GM12878 (cell line): Measurements from ENCODE around the gene SNX2. TPM values are rescaled to one million over a fixed set of nuclear protein-coding genes. Genes with fewer than 3 reads are reported as not detected.

Experiments used
- ATAC-seq: fragments of 200-7000 bp; cut with Tn5 transposase; 3 replicates; pipeline ENCODE4 v1.9.1; 2020; ENCODE audit warnings: mild to moderate bottlenecking, moderate library complexity
- BruUV-seq: library from RNA; stranded (reverse); fragments of 400-500 nt; replicated peaks from 2 replicates; lab custom pipeline; 2021; lab: Mats Ljungman, UMichigan
- CTCF ChIA-PET: fragments of 300-600 bp; sonication (Branson Sonifier 250); formaldehyde crosslinking; extraction: SDS; loops from one replicate; lab custom pipeline; 2021; ENCODE audit warnings: inconsistent platforms; lab: Yijun Ruan, JAX
- POLR2A ChIA-PET: fragments of 350-600 bp; formaldehyde crosslinking; extraction: SDS; loops from one replicate; lab custom pipeline; 2021; ENCODE audit warnings: inconsistent platforms; lab: Charles Lee
- RAD21 ChIA-PET: fragments of 300-600 bp; sonication (Branson Sonifier 250); formaldehyde crosslinking; loops from one replicate; lab custom pipeline; 2023; ENCODE audit warnings: antibody characterized with exemption; ENCODE audit not compliant: unreplicated experiment; lab: Charles Lee
- SMC1A ChIA-PET: fragments of 300-600 bp; sonication (Branson Sonifier 250); formaldehyde crosslinking; loops from one replicate; lab custom pipeline; 2023; ENCODE audit not compliant: unreplicated experiment, uncharacterized antibody; lab: Charles Lee
- DNase-seq: peaks from one replicate; pipeline ENCODE4 v3.0.0-alpha.2; 2011; ENCODE audit warnings: low read depth, low spot score
- FAIRE-seq: peaks from 3 replicates; lab custom pipeline; 2011; peaks lifted over from hg19 to GRCh38; lab: Jason Lieb, UNC
- H2AFZ ChIP-seq: 2 replicates; pipeline ENCODE4 v1.6.0; 2011; ENCODE audit warnings: low read depth, low read length, control low read depth; ENCODE audit not compliant: control insufficient read depth
- H3K27ac ChIP-seq: 2 replicates; pipeline ENCODE4 v1.5.1; 2011; ENCODE audit warnings: control low read depth; ENCODE audit not compliant: control insufficient read depth, insufficient read depth
- H3K27me3 ChIP-seq, 2 experiments: replicated peaks in 1 of 2; 2 replicates each; pipeline versions ENCODE4 v1.6.0 to v1.6.1; 2011; ENCODE audit warnings: low read length in 1 of 2; ENCODE audit not compliant: control insufficient read depth in 2 of 2, insufficient read depth in 2 of 2
- H3K36me3 ChIP-seq, 2 experiments: 2 replicates each; pipeline ENCODE4 v1.5.1; 2011; ENCODE audit warnings: low read length in 1 of 2; ENCODE audit not compliant: control insufficient read depth in 2 of 2, insufficient read depth in 2 of 2
- H3K4me1 ChIP-seq: 2 replicates; pipeline ENCODE4 v1.6.1; 2011; ENCODE audit warnings: mild to moderate bottlenecking, low read length, moderate library complexity, mixed read lengths; ENCODE audit not compliant: control insufficient read depth, insufficient read depth
- H3K4me2 ChIP-seq: 2 replicates; pipeline ENCODE4 v1.6.0; 2011; ENCODE audit warnings: control low read depth; ENCODE audit not compliant: control insufficient read depth, insufficient read depth
- H3K4me3 ChIP-seq: fragments of 200-600 bp; sonication (generic); 2 replicates; pipeline ENCODE4 v1.5.1; 2016
- H3K79me2 ChIP-seq: 2 replicates; pipeline ENCODE4 v1.6.0; 2011; ENCODE audit warnings: low read length; ENCODE audit not compliant: control insufficient read depth, insufficient read depth
- H3K9ac ChIP-seq: 2 replicates; pipeline ENCODE4 v1.8.0; 2011; ENCODE audit warnings: low read length, control low read depth, mixed read lengths; ENCODE audit not compliant: control insufficient read depth, insufficient read depth
- H3K9me3 ChIP-seq: replicated peaks from 3 replicates; pipeline ENCODE4 v1.5.1; 2011; ENCODE audit warnings: mild to moderate bottlenecking, low read length; ENCODE audit not compliant: control insufficient read depth, insufficient read depth
- H4K20me1 ChIP-seq: 2 replicates; pipeline ENCODE4 v1.6.0; 2011; ENCODE audit not compliant: control insufficient read depth, insufficient read depth
- ASH2L ChIP-seq: fragments of 300-600, 200-600 bp; sonication (generic); IDR thresholded peaks from 2 replicates; pipeline ENCODE4 v1.6.1; 2017; ENCODE audit warnings: low read depth, mild to moderate bottlenecking, borderline replicate concordance
- ATF3 ChIP-seq: IDR thresholded peaks from 2 replicates; pipeline ENCODE4 v1.6.1; 2011; ENCODE audit warnings: low read depth, mild to moderate bottlenecking, low read length, moderate library complexity, borderline replicate concordance; ENCODE audit errors: extremely low read depth
- BCL11A ChIP-seq: IDR thresholded peaks from 2 replicates; pipeline ENCODE4 v1.6.1; 2011; ENCODE audit warnings: low read depth, low read length
- CBFB ChIP-seq: IDR thresholded peaks from 2 replicates; pipeline ENCODE4 v1.6.1; 2016; ENCODE audit warnings: antibody characterized with exemption, low read depth
- CREM ChIP-seq: IDR thresholded peaks from 2 replicates; pipeline ENCODE4 v1.6.1; 2014; ENCODE audit warnings: antibody characterized with exemption, low read depth
- HDGF ChIP-seq: fragments of 450-650 bp; IDR thresholded peaks from 2 replicates; pipeline ENCODE4 v1.6.1; 2016; ENCODE audit warnings: antibody characterized with exemption
- NFYA ChIP-seq: IDR thresholded peaks from 2 replicates; pipeline ENCODE4 v1.6.1; 2011; ENCODE audit warnings: low read depth, mild to moderate bottlenecking, low read length, improper control_type of control experiment, borderline replicate concordance
- NKRF ChIP-seq: fragments of 450-650 bp; conservative IDR thresholded peaks from 2 replicates; pipeline ENCODE4 v1.6.1; 2017; ENCODE audit warnings: mild to moderate bottlenecking, moderate library complexity
- NR2F1 ChIP-seq: fragments of 450-650 bp; conservative IDR thresholded peaks from 2 replicates; pipeline ENCODE4 v1.6.1; 2017; ENCODE audit warnings: mild to moderate bottlenecking
- PKNOX1 ChIP-seq: fragments of 450-650 bp; IDR thresholded peaks from 2 replicates; pipeline ENCODE4 v1.6.1; 2016; ENCODE audit warnings: mild to moderate bottlenecking
- RELA ChIP-seq: fragments of 450-650 bp; IDR thresholded peaks from 2 replicates; pipeline ENCODE4 v1.8.0; 2014; ENCODE audit warnings: borderline replicate concordance; ENCODE audit not compliant: partially characterized antibody
- RUNX3 ChIP-seq: IDR thresholded peaks from 2 replicates; pipeline ENCODE4 v1.6.1; 2012; ENCODE audit warnings: low read length, inconsistent platforms
- SREBF2 ChIP-seq: IDR thresholded peaks from 2 replicates; pipeline ENCODE4 v1.6.1; 2012; ENCODE audit warnings: mild to moderate bottlenecking, low read length
- USF1 ChIP-seq: IDR thresholded peaks from 2 replicates; pipeline ENCODE4 v1.6.1; 2011; ENCODE audit warnings: borderline replicate concordance, low read depth, mild to moderate bottlenecking, moderate library complexity, mixed read lengths, low read length; ENCODE audit not compliant: insufficient read depth; ENCODE audit errors: extremely low read length
- ZNF274 ChIP-seq: IDR thresholded peaks from one replicate; pipeline ENCODE4 v1.8.0; 2011; ENCODE audit not compliant: insufficient read length, insufficient read depth
- ZNF622 ChIP-seq: fragments of 450-650 bp; IDR thresholded peaks from 2 replicates; pipeline ENCODE4 v1.6.1; 2017; ENCODE audit warnings: mild to moderate bottlenecking, inconsistent platforms
- WGBS: methylation state at CpG from one replicate; pipeline ENCODE4 v1.1.6; 2016; ENCODE audit warnings: low lambda C conversion rate; ENCODE audit not compliant: insufficient replicate concordance, insufficient coverage; ENCODE audit errors: missing lambda C conversion rate; 5-methylcytosine and 5-hydroxymethylcytosine counted together
- in situ Hi-C: fragments of 300-500 bp; cut with MboI; formaldehyde crosslinking; loops from 9 replicates; pipeline ENCODE4 v1.14.3; 2018; ENCODE audit warnings: mixed read lengths
- intact Hi-C: fragments of 100-400 bp; cut with micrococcal nuclease; formaldehyde crosslinking; loops from one replicate; pipeline ENCODE4 v1.14.2; 2022; ENCODE audit not compliant: unreplicated experiment
- polyA plus RNA-seq, 11 experiments: library from polyadenylated mRNA; depleted of rRNA in 4 of 11; unstranded in 6 of 11; stranded (reverse) in 5 of 11; fragments of >200 nt; fragmentation: Nextera tagmentation in 4 of 11; fragmentation: Illumina TruSeq in 1 of 11; extraction: Ambion mirVana in 4 of 11; extraction: Trizol in 1 of 11; gene quantifications; 1 replicate in 1 of 11; 2 replicates in 10 of 11; pipeline versions ENCODE4 v1.2.1 to v1.2.3, GENCODE V29; 2011 to 2016; ENCODE audit warnings: inconsistent platforms in 2 of 11, missing spikeins in 2 of 11, low read depth in 1 of 11
- total RNA-seq, 4 experiments: library from RNA; depleted of rRNA in 3 of 4; stranded (reverse); fragments of >200 nt in 3 of 4; fragmentation: Illumina TruSeq in 1 of 4; extraction: Trizol in 1 of 4; gene quantifications; 2 replicates each; pipeline versions ENCODE4 v1.2.1 to v1.2.3, GENCODE V29; 2013 to 2021

The SNX2 gene
- total and polyA plus RNA-seq, 10 of the 15 experiments (the other 5 are each of a cell fraction or from before 2014, with no cell fraction given) = 46.3 to 84.3 (median 63.0) TPM

GRCh38 chr5:122759241-122760070, 15.4 kb upstream of the SNX2 start:
- WGBS = 72% methylated on average over 9 of the region's 9 CpGs
- SMC1A ChIA-PET = interaction anchor here (1.5 kb wide), 1 partner anchor 13 kb away, joined by 4 read pairs; no protein-coding TSS in a partner anchor
- no peak overlapping the region for H2AFZ ChIP-seq

More at GRCh38 chr5:122759241-122760070, 15.4 kb upstream of the SNX2 start:
- no peaks in the 10 kb centered on the region for H3K79me2 ChIP-seq
- no peak for ATAC-seq
- BruUV-seq = no TSS peak
- no peaks in the 10 kb centered on the region for H3K36me3 ChIP-seq
- no peak overlapping the region for H3K9ac ChIP-seq
- no peak overlapping the region for H3K4me3 ChIP-seq
- in situ Hi-C loops = no loop called here
- no peaks in the 10 kb centered on the region for H3K9me3 ChIP-seq
- TF ChIP-seq ATF3 = no peak
- no peak for TF ChIP-seq NKRF
- TF ChIP-seq NR2F1 = no peak
- no peak for TF ChIP-seq RUNX3
- no peak for TF ChIP-seq NFYA
- TF ChIP-seq PKNOX1 = no peak
- no peak for TF ChIP-seq BCL11A
- no peak for TF ChIP-seq USF1
- no peak for TF ChIP-seq SREBF2
- no peak for TF ChIP-seq ASH2L
- TF ChIP-seq ZNF274 = no peak
- no peak for TF ChIP-seq CREM
- TF ChIP-seq CBFB = no peak
- no peak for TF ChIP-seq RELA
- no peak for TF ChIP-seq ZNF622
- no peak for TF ChIP-seq HDGF
- TF ChIP-seq, all 136 proteins: peak for 0
- ChIA-PET POLR2A (no interaction called here), CTCF (interaction anchor here (0.6 to 2.7 kb wide), 3 partner anchors 14 to 101 kb away, joined by 3 to 11 read pairs (median 4); no protein-coding TSS in a partner anchor), RAD21 (interaction anchor here (0.7 kb wide), 1 partner anchor 658 kb away, joined by 3 read pairs; no protein-coding TSS in a partner anchor)
- H3K27me3 ChIP-seq = no peaks in the 10 kb centered on the region
- intact Hi-C loops = loop anchor here (5.0 kb wide), 1 partner anchor 57 kb away; no protein-coding TSS in a partner anchor
- DNase-seq (no peak), FAIRE-seq (no peak)
- H3K4me1 ChIP-seq = peaks cover 17% of the 10 kb centered on the region
- H3K4me2 ChIP-seq = no peak overlapping the region
- no peak overlapping the region for H3K27ac ChIP-seq
- H4K20me1 ChIP-seq = no peaks in the 10 kb centered on the region
